GM12872 (cell line): Measurements from ENCODE around the gene IL17C.

ENCODE experiments used
- TF ChIP-seq, protein P1 (sequence below): IDR thresholded peaks from 3 replicates; pipeline ENCODE4 v1.5.1; 2011; ENCODE audit warnings: low read depth, mild to moderate bottlenecking, low read length, moderate library complexity; ENCODE audit not compliant: insufficient read depth

Gene IL17C

DNA sequence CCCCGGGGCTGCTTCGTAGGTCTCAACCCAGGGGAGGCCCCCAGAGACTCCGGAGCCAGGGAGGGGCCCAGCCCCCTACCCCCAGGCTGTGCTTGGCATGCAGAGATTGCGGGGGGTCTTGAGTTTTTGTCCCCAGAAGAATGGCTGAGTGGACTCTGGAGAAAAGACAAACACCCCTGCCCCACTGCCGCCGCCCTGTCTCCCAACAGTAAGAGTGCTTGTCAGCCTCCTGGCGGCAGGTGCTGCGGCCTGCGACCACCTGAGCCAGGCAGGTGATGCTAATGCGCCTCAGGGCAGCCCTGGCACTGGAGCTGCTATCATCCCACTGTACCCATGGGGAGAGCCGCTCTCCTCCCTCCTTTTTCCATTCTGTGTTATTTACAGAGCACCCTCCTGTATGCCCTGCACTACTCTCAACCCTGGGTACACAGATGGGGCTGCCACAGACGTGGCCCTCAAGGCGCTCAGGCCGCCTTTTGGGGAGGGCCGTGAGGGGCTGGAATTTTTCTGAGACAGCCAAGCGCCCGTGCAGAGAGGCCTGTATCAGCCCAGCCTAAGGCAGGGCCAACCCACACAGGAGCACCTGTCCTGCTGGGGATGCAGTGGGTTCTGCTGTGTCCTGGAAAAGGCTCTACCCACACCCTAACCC is 2.6 kb upstream of the IL17C start:
- TF ChIP-seq, protein P1, sequence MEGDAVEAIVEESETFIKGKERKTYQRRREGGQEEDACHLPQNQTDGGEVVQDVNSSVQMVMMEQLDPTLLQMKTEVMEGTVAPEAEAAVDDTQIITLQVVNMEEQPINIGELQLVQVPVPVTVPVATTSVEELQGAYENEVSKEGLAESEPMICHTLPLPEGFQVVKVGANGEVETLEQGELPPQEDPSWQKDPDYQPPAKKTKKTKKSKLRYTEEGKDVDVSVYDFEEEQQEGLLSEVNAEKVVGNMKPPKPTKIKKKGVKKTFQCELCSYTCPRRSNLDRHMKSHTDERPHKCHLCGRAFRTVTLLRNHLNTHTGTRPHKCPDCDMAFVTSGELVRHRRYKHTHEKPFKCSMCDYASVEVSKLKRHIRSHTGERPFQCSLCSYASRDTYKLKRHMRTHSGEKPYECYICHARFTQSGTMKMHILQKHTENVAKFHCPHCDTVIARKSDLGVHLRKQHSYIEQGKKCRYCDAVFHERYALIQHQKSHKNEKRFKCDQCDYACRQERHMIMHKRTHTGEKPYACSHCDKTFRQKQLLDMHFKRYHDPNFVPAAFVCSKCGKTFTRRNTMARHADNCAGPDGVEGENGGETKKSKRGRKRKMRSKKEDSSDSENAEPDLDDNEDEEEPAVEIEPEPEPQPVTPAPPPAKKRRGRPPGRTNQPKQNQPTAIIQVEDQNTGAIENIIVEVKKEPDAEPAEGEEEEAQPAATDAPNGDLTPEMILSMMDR, result 0 out of 3 replicates have a peak, but pooled peaks have one; percentile 9

DNA sequence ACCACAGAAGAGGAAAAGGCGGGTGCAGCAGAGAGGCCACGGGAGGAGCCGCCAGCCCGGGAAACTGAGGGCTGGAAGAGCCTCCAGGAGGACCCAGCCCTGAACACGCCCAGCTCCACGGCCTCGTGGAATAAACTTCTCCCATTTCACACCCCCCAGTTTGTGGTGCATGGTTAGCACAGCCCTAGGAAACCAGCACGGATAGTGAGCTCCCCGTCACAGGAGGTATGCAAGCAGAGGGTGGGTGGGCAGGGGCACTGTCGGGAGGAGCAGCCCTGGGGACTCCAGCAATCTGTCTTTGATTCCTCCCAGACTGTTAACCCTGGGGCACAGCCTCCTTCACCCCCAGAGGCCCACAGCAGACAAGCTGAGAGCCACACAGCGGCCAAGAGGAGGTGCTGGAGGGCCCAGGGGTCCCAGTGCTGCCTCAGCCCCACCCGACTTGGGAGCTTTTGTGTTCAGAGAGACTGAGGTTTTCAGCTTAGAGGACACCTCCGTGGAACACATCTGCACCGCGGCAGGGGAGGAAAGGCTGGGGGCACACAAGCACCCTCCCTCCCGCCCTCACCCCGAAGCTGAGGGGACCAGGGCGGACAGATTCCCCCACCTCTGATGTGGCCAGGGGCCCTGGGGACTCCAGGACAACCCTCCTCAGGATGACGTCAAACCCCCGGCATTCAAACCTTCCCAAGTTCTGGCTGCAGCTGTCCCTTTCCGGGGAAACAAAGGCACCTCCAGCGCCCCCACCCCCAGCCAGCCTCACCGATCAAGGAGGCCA is 1.7 kb upstream of the IL17C start:
- TF ChIP-seq, protein P1, result no peak

DNA sequence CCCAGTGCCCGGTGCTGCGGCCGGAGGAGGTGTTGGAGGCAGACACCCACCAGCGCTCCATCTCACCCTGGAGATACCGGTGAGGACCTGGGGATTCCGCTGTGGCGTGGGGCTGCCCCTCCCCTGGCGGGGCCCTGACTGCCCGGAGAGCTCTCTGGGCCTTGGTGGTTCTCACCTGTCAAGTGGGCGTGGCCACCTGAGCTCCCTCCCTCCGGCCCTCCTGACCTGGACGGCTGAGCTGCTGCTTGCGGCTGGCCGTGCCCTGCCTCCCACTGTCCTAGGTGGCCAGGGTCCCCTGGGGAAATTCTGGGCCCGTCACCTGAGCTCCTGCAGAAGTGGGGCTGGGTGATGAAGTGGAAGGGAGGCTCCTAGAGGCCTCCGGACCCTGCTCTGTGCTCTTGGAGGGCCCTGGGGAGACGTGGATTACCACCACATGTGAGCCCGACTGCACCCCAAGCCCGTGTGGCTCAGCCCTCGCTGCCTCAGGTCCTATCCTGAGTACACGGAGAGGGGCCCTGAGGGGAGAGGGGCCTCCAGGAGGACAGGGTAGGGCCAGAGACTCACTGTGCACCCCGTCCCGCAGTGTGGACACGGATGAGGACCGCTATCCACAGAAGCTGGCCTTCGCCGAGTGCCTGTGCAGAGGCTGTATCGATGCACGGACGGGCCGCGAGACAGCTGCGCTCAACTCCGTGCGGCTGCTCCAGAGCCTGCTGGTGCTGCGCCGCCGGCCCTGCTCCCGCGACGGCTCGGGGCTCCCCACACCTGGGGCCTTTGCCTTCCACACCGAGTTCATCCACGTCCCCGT is 1.1 kb downstream of the IL17C start:
- TF ChIP-seq, protein P1, result no peak

DNA sequence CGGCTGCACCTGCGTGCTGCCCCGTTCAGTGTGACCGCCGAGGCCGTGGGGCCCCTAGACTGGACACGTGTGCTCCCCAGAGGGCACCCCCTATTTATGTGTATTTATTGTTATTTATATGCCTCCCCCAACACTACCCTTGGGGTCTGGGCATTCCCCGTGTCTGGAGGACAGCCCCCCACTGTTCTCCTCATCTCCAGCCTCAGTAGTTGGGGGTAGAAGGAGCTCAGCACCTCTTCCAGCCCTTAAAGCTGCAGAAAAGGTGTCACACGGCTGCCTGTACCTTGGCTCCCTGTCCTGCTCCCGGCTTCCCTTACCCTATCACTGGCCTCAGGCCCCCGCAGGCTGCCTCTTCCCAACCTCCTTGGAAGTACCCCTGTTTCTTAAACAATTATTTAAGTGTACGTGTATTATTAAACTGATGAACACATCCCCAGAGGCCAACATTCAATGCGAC is 1.7 kb downstream of the IL17C start:
- TF ChIP-seq, protein P1, result no peak

DNA sequence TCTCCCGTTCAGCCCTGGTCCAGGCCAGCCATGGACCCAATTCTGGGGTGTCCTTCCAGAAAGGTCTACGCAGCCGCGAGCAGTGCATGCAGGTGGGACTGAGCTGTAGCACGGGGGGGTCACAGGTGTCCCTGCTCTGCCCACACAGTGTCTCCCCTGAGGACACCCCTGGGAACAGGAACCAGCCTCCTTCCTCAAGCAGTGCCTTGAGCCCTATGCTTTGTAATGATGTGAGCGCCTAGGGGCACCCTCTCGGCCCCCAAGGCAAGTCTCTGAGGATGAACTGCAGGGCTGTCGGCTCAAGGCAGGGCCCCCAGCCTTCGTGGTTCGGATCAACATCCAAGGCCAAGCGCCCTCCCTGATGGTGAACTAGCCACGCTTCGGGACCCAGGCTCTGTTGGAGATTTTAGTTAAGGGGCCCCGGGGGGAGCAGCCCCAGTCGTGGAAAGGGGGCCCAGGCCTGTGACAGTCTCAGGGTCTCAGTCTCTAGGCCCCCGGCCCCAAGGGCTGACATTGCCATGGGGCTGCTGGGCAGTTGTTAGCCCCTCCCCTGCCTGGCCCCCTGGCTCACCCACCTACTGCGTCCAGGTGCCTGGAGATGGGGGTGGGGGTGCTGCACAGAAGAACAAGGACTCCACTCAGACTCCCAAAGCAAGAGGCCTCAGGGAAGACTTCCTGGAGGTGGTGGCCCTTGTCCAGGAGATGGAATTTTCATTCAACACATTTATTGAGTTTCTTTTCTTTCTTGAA is 2.3 kb downstream of the IL17C start:
- TF ChIP-seq, protein P1, result no peak

DNA sequence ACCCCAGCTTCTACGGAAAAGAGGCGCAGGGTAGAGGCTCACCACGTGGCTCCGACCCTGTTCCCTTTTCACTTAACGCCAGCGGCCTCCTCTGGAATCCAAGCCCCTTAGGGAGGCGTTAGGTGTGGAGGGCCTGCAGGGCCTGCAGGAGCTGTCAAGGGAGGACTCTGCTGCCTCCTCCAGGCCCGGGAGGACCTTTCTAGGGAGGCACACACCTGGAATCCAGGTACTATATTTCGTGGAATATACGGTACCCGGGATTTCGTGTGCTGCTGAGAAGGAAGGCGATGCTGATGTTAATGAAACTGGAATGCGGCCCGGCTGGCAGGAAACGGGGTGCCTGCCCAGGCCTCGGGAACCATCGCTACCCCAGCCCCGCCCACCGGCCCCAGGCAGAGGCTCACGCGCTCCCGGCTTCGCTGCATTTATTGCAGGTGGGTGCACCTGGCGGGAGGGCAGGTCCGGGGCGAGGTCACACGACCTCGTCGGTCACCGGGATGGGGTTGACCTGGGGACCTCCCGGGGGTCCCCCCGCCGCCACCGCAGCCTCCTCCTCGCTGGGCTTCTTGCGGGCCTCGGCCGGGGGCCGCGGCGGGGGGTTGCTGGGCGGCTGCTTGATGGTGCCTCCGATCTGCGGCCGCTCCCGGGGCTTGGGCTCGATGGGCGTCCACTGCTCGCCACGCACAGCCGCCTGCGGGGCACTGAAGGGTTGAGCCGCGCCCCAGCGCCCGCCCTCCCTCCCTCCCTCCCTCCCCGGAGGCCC is 4.7 kb downstream of the IL17C start:
- TF ChIP-seq, protein P1, result no peak
